ENCODE measurements around the gene BAIAP2.

DNA sequence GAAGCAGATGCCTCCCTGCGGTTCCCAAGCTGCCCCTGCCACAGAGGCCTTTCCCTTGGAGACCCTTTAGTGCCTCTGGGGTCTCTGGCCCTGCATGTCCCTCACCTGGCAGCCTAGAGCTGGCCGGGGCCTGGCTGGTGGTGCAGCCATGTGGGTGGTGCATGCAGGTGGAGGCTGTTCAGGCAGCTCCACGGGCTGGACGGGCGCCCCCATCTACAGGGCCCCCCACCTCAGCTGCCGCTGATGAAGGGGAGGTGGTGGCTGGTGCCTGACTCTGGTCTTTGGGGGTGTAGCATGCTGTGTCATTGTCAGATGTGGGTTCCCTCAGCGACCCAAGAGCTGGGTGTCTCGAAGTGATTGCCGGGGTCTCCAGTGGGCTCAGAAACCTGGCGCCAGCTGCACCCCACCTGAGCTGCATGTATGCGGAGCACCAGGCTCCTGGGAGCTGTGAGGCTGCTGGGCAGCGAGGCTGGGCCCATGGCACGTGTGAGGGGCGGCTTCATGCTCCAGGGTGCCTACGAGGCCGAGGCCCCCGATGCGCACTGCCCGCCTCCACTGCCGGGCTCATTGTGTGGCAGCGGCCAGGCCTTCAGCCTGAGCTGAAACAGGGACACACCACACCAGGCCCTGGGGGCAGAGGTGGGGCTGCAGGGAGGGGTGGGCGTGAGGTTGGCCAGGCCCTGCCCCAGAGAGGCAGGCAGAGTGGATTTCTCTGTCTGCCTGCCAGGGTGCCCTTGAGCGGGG lies 57.0 kb downstream of the BAIAP2 start:
- no peak for TF ChIP-seq CTCF (IDR thresholded peaks at IDR 0.05)
- no peak for TF ChIP-seq ZFX (IDR thresholded peaks at IDR 0.05; ENCODE audit: borderline replicate concordance)
